Neural progenitor cell (in vitro differentiated cells): ENCODE measurements around the gene EDC3.

ENCODE experiments used
- EZH2 ChIP-seq: fragments of 200-600 bp; sonication (generic); IDR thresholded peaks from 2 replicates; pipeline ENCODE4 v1.6.1; 2017; ENCODE audit warnings: antibody characterized with exemption, mild to moderate bottlenecking, moderate library complexity
- TF ChIP-seq, protein P1 (sequence below): fragments of 200-600 bp; sonication (generic); IDR thresholded peaks from 2 replicates; pipeline ENCODE4 v1.5.1; 2017; ENCODE audit warnings: antibody characterized with exemption, mild to moderate bottlenecking

DNA sequence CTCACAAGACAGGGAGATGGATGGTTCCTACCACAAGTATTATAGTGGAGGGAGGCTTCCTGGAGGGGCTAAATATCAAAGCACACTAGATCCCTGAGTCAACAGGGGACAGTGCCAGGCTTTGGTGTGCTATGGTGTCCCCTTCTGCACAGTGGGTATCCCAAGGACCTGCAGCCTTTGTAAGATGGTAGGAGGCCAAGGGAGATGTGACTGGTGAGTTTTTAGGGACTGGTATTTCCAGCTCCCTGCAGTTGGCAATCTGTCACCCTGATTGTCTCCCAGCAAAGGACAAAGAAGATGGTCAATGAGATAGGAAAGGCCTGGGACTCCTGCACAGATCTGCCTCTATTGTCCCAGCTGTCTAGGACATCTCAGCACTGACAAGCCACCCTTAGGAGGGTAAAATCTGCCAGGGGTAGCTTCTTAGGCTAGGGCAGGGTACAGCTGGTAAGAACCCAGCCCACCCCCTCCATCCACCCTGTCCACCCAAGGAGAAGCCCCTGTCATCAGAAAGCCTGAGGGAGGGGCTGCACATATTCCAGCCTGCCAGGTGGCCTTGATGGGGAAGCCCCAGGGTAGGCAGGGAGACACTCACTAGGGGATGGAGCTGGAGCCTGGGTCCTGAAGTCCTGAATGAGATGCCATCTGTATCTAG is 28.9 kb upstream of the EDC3 start:
- TF ChIP-seq, protein P1, sequence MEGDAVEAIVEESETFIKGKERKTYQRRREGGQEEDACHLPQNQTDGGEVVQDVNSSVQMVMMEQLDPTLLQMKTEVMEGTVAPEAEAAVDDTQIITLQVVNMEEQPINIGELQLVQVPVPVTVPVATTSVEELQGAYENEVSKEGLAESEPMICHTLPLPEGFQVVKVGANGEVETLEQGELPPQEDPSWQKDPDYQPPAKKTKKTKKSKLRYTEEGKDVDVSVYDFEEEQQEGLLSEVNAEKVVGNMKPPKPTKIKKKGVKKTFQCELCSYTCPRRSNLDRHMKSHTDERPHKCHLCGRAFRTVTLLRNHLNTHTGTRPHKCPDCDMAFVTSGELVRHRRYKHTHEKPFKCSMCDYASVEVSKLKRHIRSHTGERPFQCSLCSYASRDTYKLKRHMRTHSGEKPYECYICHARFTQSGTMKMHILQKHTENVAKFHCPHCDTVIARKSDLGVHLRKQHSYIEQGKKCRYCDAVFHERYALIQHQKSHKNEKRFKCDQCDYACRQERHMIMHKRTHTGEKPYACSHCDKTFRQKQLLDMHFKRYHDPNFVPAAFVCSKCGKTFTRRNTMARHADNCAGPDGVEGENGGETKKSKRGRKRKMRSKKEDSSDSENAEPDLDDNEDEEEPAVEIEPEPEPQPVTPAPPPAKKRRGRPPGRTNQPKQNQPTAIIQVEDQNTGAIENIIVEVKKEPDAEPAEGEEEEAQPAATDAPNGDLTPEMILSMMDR = no peak
- TF ChIP-seq EZH2 = no peak
